GM18502 (cell line): ENCODE measurements around the gene CHST11.

Experiments used
- ATAC-seq: cut with Tn5 transposase; IDR thresholded peaks from one replicate; pipeline ENCODE4 v1.9.1; 2021; ENCODE audit warnings: mild to moderate bottlenecking; ENCODE audit not compliant: unreplicated experiment, poor library complexity

CHST11 gene

DNA sequence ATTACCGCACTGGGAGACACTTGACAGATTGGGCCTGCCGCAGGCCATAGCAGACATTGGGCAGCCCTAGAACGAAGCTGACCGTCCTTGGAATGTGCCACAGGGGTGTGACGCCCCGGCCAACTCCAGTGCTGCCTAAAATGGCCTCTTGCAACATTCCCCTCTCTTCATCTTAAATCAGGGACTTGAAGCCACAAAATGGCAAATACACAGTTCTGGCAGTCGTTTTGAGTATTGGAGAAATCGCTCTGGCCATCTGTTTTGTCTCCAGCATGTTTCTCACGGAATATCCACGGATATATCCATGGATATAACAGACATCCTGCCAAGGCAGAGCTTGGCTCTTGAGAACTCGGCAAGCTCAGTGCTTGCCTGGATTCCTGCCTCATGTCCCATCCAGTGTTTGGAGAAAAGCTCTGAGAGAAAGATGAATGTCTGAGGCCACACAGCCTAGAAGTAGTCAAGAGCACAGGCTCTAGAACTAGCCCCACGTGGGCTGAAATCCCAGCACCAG is 158.4 kb downstream of the CHST11 start:
- no peak for ATAC-seq

DNA sequence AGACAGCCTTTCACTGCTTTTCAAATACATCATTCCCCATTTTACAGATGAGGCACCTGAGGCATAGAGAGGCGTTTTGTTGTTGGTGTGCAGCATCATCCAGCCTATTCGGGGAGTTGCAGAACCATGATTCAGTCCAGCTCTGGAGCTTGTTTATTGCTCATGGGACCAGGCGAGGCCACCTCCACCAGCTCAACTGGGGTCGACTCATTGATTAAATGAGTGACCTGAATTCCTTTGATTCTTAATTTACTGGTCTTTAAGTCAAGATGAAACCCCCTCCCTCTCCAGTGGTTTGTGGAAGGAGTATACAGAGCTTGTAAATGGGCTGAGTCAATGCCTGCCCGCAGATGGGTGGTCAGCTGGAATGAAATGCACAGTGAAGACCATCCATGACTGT is 161.9 kb downstream of the CHST11 start:
- ATAC-seq: no peak

DNA sequence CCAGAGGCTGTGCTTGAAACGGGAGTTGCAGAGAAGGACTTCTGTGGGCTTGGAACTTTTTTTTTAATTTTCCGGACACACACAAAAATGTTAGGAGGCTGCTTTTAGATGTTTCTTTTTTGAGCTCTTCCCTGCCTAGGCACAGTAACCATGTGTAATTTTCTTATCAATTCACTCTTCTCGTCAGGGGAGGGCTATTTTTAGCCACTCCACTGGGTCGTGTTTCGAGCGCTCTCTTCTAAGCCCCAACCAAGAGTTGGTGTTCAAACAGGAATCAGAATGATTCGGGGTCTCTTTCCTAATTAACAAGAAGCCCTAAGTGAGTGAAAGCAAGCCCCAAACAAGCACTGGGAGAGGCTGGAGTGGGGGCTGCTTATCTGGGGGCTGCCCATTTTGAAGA is 162.6 kb downstream of the CHST11 start:
- ATAC-seq: no peak

DNA sequence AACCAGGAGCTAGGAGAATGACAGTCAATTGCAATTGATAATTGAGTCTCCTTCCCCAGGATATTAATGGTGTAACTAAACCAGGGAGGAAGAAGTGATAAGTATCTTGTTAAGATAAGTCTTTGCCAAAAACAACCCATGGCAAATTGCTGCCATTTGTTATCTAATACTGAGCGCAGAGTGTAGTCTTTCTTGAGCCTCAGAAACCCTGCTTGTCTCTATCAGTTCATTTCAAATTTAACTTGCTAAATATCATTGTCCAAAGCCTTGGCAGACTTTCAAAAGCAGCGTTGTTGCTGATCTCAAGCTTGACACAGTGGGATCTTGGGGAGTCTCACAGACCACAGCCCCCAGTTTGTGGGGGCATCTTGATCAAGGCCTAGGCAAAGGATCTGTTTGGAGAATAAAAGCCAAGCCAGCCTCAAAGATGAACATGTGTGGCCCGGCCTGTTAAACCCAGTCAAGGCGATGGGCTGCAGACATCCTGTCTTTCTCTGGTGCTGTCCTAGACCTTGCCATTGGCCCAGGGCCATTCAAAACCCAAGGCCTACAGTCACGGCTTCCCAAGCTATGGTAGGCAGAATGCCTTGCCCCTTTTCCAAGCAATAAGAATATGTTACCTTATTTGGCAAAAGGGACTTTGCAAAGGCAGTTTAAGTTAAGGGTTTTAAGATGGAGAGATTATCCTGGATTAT is 164.2 kb downstream of the CHST11 start:
- ATAC-seq: no peak

DNA sequence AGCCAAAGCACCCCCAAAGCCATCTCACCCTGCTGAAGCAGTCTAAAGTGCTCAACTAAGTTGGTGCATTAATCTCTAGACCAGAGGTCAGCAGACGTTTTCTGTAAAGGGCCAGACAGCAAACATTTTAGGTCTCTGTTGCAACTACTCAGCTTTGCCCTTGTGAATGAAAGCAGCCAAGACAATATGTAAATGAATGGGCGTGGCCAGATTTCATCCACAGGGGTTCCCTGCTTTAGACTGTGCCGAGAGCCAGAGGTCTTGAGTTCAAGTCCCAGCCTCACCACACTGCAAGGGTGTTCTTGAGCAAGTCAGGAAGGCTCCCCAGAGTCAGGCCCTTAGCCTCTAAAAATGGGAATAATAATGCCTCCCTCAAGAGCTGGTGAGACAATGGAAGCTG is 166.2 kb downstream of the CHST11 start:
- no peak for ATAC-seq

DNA sequence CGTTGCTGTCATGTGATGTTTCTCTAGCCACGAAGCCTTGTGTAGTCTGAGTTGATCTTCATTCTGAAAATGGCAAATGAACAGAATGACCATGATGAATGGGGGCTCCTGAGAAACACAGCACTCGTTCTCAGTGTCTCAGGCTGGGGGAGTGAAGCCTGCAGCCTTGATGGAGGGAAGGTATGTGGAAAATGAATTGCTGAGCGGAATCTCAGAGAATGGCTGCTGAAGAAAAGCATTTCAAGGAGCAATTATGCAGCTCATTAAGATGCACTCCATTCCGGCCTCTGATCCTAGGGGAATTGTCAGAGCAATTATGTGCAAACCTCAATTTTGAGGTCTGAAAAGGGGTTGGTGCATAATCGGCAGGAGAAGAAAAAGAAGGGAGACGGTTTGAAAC is 167.1 kb downstream of the CHST11 start:
- ATAC-seq: no peak

DNA sequence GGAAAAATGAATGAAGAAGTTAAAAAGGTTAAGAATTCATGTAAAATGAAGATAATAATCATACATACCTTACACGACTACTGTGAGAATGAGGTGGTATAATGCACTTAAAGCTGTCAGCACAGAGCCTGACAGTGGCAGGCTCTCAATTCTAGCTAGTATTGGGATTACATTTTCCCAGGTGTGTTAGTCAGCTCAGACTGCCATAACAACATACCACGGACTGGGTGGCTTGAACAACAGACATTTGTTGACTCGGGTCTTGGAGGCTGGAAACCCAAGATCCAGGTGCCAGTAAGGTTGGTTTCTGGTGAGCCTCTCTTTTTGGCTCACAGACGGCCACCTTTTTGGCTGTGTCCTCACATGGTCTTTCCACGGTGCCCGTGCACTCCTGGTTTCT is 167.8 kb downstream of the CHST11 start:
- ATAC-seq: no peak

DNA sequence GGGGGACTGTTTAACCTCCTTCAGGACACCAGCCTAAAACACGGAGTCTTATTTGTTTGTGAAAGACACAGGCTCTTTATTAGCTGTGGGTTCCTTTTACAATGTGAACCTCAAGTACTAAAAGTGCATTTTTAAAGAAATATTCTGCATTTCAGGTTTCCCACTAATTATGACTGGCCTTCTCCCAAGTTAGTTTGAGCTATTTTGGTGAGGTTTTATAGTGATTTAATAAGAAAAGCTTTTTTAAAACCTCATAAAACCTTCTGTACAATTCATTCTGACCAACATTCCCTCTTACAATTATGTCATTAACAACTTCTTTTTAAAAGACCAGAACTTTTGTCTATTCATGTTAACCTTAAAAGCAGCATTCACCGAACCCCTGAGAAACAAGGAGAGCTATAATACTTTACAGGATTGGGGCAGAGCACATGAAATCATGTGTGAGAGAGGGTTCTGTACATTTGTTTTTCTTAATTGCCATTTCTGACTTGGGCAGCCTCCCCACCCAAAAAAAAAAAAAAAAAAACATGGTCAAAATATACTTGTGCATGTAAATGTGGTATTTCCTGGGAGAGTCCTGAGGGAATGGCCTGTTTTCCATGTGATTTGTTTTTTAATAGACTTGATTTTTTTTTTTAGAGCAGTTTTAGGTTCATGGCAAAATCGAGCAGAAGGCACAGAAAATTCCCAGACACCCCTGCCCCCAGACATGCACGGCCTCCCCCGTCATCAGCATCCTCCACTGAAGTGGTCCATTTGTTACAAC is 169.5 kb downstream of the CHST11 start:
- no peak for ATAC-seq

DNA sequence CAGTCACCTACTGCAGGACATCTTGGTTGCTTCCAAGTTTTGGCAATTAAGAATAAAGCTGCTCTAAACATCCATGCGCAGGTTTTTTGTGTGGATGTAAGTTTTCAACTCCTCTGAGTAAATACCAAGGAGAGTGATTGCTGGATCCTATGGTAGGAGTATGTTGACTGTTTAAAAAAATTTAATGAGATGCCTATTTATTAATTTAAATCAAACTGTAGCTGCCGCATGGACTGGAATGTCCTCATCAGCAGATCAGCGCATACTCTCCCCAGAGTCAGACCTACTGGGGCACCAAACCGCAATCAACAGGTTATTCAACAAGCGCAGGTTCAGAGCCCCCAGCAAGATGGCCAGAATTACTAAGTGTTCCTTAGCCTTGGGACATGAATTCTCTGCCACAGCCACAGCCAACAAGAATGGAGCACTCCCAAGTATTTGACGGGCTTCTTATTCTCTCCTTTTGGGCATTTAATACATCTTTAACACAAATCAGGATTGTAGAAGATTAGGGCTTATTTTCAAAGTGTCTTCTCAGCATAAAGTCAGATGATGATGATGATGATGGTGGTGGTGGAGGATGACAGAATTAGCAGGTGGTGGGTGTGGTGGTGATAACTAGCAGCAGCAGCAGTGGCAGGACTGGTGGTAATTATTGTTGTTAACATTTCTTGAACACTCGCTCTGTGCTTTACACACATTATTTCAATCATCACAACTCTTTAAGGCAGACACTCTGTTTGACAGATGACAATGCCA is 170.7 kb downstream of the CHST11 start:
- ATAC-seq: no peak

DNA sequence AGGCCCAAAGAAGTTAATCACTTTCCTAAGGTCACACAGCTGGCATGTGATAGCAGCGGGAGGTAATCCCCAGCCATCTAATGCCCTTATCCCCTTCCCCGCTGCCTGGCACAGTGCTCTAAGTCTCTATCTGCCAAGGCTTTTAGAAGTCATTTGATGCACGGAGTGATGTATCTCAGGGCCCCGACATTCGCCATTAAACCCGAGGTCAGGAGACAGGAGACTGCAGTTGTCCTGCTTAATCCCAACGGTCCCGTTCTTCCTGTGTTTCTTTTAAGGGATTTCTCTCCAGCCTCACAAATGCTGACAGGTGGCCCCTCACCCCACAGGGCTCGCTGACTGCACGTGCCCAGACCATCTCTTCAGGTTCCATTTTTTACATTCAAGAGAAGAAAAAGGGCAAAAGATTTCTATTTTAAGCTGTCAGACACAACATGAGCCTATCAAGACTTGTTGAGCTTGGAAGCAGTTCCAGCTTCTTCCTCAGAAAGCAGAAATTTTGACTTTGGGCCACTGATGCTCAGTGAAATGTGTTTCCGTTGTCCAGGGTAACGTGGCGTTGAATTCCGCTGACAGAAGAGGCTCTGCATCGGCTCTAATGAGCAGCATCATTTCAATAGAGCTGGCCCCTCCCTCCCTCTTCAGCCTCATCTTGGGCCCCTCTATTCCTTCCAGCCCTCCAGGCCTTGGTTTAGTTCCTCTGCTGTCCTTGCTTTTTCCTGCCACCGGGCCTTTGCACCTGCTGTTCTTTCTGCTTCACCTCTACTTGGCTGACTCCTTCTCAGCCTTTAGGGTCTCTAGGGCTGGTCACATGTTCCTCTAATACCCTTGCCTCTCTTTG is 171.5 kb downstream of the CHST11 start:
- no peak for ATAC-seq

DNA sequence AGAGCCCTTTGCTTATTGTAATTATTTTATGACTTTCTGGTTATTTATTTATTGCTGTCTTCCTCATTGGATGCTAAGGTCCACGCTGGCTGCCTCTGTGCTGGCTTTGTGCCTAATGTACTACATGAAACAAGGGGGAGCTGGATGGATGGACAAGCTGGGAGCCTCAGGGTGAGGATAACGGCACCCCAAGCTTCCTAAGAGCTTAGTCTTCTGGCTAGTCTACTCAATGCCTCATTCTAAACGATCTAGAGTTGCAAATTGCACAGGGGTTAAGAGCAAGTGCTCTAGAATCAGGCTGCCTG is 172.0 kb downstream of the CHST11 start:
- ATAC-seq: no peak

DNA sequence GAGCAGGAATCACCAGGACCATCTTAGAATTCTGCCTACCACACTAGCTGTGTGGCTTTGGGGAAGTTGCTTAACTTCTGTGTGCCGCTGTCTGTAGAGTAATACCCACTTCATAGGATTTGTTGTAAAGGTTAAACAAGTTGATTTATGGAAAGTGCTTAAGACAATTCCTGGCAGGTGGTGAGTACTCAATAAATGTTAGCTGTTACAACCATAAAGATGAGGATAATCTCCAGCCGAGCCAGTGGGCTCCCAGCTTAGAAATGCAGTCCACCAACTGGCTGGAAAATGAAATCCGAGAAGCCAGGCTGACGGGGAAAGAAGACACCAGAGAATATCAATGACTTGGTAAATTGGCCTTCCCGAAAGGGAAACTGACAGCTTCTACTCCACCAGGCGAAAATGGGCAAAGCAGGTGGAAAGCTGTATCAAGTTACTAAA is 173.5 kb downstream of the CHST11 start:
- ATAC-seq: no peak

DNA sequence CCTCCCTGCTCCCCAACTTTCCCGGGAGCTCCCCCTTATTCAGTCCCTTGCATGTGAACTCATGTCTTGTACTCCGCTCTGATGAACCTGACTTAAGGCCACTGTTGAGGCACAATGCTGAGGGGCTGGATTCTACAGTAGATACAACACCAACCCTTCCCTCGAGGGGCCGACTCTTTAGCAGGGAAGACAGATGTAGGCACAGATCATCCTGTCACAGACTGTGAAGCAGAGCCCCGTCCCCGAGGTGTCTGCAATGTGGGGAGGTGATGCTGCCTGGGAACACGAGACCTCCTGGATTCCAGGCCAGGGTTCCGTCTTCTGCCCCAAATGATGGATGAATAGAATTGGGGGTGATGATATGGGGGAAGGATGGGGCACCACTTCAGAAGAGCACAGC is 175.1 kb downstream of the CHST11 start:
- no peak for ATAC-seq

DNA sequence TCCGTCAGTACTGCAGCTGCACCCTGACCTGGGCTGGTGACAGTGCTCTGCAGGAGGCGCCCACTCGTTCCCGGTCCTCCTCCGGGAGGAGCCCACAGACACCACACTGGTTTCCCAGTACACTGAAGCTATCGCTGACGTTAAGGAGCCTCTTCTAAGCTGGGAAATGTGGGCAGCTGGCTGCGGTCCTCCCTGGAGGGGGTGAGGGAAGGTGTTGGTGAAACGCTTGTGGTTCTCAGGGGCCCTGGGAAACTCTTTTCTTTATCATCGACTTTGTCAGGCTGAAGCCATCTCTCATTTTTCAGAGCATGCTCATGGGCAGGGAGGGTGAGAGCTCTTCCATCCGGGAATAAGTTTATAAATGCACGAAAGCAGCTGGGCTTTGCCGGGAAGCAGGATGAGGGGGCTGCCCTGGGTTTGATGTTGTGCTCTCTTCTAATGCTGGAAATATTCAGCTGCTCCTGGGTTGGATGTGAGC is 176.0 kb downstream of the CHST11 start:
- no peak for ATAC-seq

DNA sequence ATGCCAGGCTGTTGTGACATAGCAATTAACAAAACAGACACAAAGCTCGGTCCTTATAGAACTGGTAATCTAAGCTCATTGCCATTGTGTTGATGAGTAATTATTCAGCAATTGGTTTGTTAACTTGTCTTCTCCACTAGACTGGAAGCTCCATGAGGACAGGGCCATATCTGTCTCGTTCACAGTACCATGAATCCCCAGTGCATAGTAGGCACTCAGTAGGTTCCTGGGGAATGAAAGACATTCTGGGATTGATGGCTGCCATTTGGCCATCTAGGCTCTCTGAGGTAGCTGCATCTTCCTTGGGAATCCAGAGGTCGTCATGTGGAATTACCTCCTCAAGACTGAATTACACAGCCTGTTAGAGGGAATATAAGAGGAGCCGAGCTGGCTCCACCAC is 177.3 kb downstream of the CHST11 start:
- no peak for ATAC-seq

DNA sequence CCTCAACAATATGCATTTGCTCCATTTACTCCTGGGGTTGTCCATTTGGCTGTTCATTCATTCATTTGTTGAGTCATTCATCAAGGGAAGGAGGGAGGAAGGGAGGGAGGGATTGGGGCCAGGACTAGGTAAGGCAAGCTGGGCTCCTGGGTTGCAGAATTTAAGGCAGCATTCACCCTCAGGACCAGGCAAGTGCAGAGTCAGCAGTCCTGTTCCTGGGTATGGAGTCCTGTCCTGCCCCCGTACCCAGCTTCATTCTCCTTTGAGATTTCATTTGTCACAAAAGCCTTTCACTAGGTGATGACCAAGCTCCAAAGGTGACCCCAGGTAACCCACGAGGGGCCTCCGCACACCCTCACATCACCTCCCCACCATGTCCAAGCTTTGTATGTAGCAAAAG is 178.1 kb downstream of the CHST11 start:
- ATAC-seq: no peak

DNA sequence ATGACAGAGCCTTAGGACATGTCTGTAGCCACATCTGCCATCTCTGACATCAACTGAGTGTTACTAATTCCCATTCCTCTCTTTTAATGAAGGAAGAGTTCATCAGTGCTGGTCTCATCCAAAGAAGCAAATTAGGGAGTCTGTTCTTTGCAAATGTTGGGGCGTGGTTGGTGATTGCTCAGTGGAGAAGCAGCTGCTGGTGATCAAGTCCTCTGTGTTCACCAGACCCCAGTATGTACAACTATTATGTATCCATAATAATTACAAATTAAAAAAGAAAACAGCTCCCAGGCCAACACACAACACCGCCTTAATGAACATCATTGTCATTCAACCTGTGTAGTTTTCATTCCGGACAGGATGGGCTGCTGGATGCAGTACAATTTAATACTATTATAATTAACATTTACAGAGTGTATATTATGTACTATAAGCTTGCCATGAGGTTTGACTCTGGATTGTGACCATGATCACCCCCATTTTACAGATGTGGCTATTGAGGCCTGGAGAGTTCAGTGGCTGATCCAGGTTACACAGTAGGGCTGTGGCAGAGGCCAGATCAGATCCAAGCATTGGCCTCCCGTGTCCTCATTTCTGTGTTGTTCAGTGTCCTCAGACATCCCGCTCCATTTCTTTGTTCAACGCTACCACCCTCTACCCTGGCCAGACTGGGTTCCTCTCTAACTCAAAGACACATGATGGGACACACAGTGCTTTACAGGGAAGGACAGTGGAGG is 179.0 kb downstream of the CHST11 start:
- no peak for ATAC-seq

DNA sequence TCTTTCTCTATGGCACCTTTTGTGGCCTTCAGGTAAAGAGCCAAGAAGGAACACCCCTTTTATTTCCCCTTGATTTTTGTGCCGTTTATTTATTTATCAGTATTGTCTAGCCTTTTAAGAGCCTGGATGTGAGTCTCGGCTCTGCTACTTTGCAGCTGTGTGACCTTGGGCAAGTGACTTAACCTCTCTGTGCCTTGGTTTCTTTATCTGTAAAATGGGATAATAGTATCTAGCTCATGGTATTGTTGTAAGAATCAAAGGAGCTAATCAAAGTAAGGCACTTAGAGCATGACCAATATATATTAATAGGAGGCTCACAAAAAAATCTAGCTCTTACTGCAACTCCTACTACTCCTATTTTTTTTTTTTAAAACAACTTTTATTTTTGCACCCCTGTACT is 179.7 kb downstream of the CHST11 start:
- ATAC-seq: no peak

DNA sequence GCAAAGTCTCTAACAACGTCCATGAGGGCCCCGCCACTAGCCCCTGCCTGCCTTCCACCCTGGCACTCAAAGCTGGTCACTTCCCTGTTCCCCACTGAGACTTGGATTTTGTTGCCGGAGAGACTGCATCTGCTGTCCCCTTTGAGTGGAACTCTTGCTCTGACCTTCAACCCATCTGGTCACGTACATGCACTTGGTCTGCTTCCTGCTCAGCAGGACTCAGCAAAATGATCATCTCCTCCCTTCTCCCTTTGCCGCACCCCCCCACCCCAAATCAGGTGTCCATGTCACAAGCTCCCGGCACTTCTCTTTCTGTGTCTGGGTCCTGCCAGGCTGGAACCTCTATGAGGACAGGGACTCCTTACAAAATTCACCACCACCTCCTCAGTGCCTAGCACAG is 180.9 kb downstream of the CHST11 start:
- ATAC-seq: no peak
